ENCODE measurements around the gene EFNA5. TPM values are rescaled to one million over a fixed set of nuclear protein-coding genes. Genes with fewer than 3 reads are reported as not detected.

EFNA5 gene
- total RNA-seq, 1 donor from 2014 or later: 43.0 TPM

- Mint-ChIP-seq H3K9me3 (peaks cover 2% of the 10 kb centered on the region), H3K27ac (ENCODE audit: unreplicated experiment) (no peak overlapping the region), H3K36me3 (ENCODE audit: low read depth) (peaks cover 3% of the 10 kb centered on the region), H3K27me3 (ENCODE audit: low read depth) (no peaks in the 10 kb centered on the region), H3K4me3 (no peak overlapping the region), H3K4me1 (peaks cover 75% of the 10 kb centered on the region)
- TF ChIP-seq CTCF (conservative IDR thresholded peaks at IDR 0.05): no peak
- no peak for DNase-seq (ENCODE audit: low read depth, low spot score)
These were observed 93.3 kb downstream of the EFNA5 start for GRCh38 chr5:107577394-107577950.

GRCh38 chr5:107576736-107577393, 93.9 kb downstream of the EFNA5 start:
- Mint-ChIP-seq H3K4me3 (no peak overlapping the region), H3K27ac (ENCODE audit: unreplicated experiment) (no peak overlapping the region), H3K9me3 (peaks cover 2% of the 10 kb centered on the region), H3K27me3 (ENCODE audit: low read depth) (no peaks in the 10 kb centered on the region), H3K4me1 (peaks cover 77% of the 10 kb centered on the region), H3K36me3 (ENCODE audit: low read depth) (peaks cover 3% of the 10 kb centered on the region)
- no peak for DNase-seq (ENCODE audit: low read depth, low spot score)
- TF ChIP-seq CTCF (conservative IDR thresholded peaks at IDR 0.05): no peak

GRCh38 chr5:107576155-107576554, 94.6 kb downstream of the EFNA5 start:
- TF ChIP-seq CTCF (conservative IDR thresholded peaks at IDR 0.05): no peak
- Mint-ChIP-seq H3K27ac (ENCODE audit: unreplicated experiment) (no peak overlapping the region), H3K4me3 (no peak overlapping the region), H3K36me3 (ENCODE audit: low read depth) (peaks cover 2% of the 10 kb centered on the region), H3K4me1 (peaks cover 77% of the 10 kb centered on the region), H3K9me3 (peaks cover 2% of the 10 kb centered on the region), H3K27me3 (ENCODE audit: low read depth) (no peaks in the 10 kb centered on the region)
- no peak for DNase-seq (ENCODE audit: low read depth, low spot score)

GRCh38 chr5:107574287-107574686, 96.5 kb downstream of the EFNA5 start:
- Mint-ChIP-seq H3K27ac (ENCODE audit: unreplicated experiment) (no peak overlapping the region), H3K4me1 (peaks cover 85% of the 10 kb centered on the region), H3K9me3 (no peaks in the 10 kb centered on the region), H3K4me3 (peak overlapping the region; percentile 16), H3K27me3 (ENCODE audit: low read depth) (no peaks in the 10 kb centered on the region), H3K36me3 (ENCODE audit: low read depth) (no peaks in the 10 kb centered on the region)
- DNase-seq (ENCODE audit: low read depth, low spot score): no peak
- no peak for TF ChIP-seq CTCF (conservative IDR thresholded peaks at IDR 0.05)

GRCh38 chr5:107572715-107573368, 97.9 kb downstream of the EFNA5 start:
- peaks cover 90% of the 10 kb centered on the region for H3K4me1 Mint-ChIP-seq
- peak overlapping the region; percentile 81 for H3K4me3 Mint-ChIP-seq
- H3K36me3 Mint-ChIP-seq (ENCODE audit: low read depth): no peaks in the 10 kb centered on the region
- H3K27me3 Mint-ChIP-seq (ENCODE audit: low read depth): no peaks in the 10 kb centered on the region
- TF ChIP-seq CTCF (conservative IDR thresholded peaks at IDR 0.05): no peak
- no peak for DNase-seq (ENCODE audit: low read depth, low spot score)
- H3K27ac Mint-ChIP-seq (ENCODE audit: unreplicated experiment): peak overlapping the region; percentile 0
- no peaks in the 10 kb centered on the region for H3K9me3 Mint-ChIP-seq
